H9 (cell line): ENCODE data around the gene CCDC3. TPM values are rescaled to one million over a fixed set of nuclear protein-coding genes. Genes with fewer than 3 reads are reported as not detected.

Experiments
- DNase-seq: peaks from one replicate; pipeline ENCODE4 v3.0.0-alpha.2; 2017
- H2AFZ ChIP-seq: one replicate; pipeline ENCODE4 v1.6.1; 2013; ENCODE audit warnings: mild to moderate bottlenecking, low read length, control low read depth, moderate library complexity
- H2AK5ac ChIP-seq: 2 replicates; pipeline ENCODE4 v1.6.1; 2013; ENCODE audit warnings: low read length, control low read depth, mixed read lengths; ENCODE audit not compliant: insufficient read length
- H2BK120ac ChIP-seq: one replicate; pipeline ENCODE4 v1.6.1; 2013; ENCODE audit warnings: low read depth, mild to moderate bottlenecking, low read length, control low read depth, inconsistent platforms; ENCODE audit not compliant: poor library complexity, severe bottlenecking
- H2BK12ac ChIP-seq: 2 replicates; pipeline ENCODE4 v1.6.1; 2013; ENCODE audit warnings: low read length, control low read depth, mixed read lengths, low read depth; ENCODE audit not compliant: insufficient read length
- H2BK15ac ChIP-seq: 2 replicates; pipeline ENCODE4 v1.6.1; 2013; ENCODE audit warnings: low read depth, low read length, control low read depth
- H2BK20ac ChIP-seq: one replicate; pipeline ENCODE4 v1.6.1; 2013; ENCODE audit warnings: low read depth, mild to moderate bottlenecking, low read length, control low read depth, inconsistent platforms; ENCODE audit not compliant: poor library complexity, severe bottlenecking
- H2BK5ac ChIP-seq: 2 replicates; pipeline ENCODE4 v1.6.1; 2013; ENCODE audit warnings: low read length, control low read depth, mixed read lengths; ENCODE audit not compliant: insufficient read length
- H3K14ac ChIP-seq: 2 replicates; pipeline ENCODE4 v1.6.1; 2013; ENCODE audit warnings: low read length, control low read depth; ENCODE audit not compliant: insufficient read depth
- H3K18ac ChIP-seq: 2 replicates; pipeline ENCODE4 v1.6.1; 2013; ENCODE audit warnings: low read depth, mild to moderate bottlenecking, mixed read lengths, low read length, control low read depth; ENCODE audit not compliant: insufficient read length
- H3K23ac ChIP-seq: 2 replicates; pipeline ENCODE4 v1.6.1; 2013; ENCODE audit warnings: low read length, control low read depth, mixed read lengths, low read depth; ENCODE audit not compliant: insufficient read length
- H3K23me2 ChIP-seq: 2 replicates; pipeline ENCODE4 v1.6.1; 2013; ENCODE audit warnings: low read depth, mild to moderate bottlenecking, mixed read lengths, low read length, control low read depth; ENCODE audit not compliant: insufficient read length, poor library complexity, severe bottlenecking
- H3K27ac ChIP-seq: 2 replicates; pipeline ENCODE4 v1.5.1; 2013; ENCODE audit warnings: low read length, control low read depth, mixed read lengths, low read depth; ENCODE audit not compliant: insufficient read length
- H3K27me3 ChIP-seq: 2 replicates; pipeline ENCODE4 v1.6.1; 2013; ENCODE audit warnings: low read length, control low read depth, inconsistent platforms; ENCODE audit not compliant: insufficient read depth
- H3K4ac ChIP-seq: 2 replicates; pipeline ENCODE4 v1.6.1; 2013; ENCODE audit warnings: low read depth, mild to moderate bottlenecking, control low read depth, inconsistent platforms, low read length, moderate library complexity
- H3K4me1 ChIP-seq: 2 replicates; pipeline ENCODE4 v1.6.1; 2013; ENCODE audit warnings: low read length, control low read depth, inconsistent platforms; ENCODE audit not compliant: insufficient read depth
- H3K4me2 ChIP-seq: 2 replicates; pipeline ENCODE4 v1.6.1; 2013; ENCODE audit warnings: low read length, control low read depth, mixed read lengths; ENCODE audit not compliant: insufficient read length, insufficient read depth
- H3K56ac ChIP-seq: 2 replicates; pipeline ENCODE4 v1.6.1; 2013; ENCODE audit warnings: low read depth, mild to moderate bottlenecking, mixed read lengths, low read length, control low read depth; ENCODE audit not compliant: insufficient read length
- H3K79me1 ChIP-seq: 2 replicates; pipeline ENCODE4 v1.6.1; 2013; ENCODE audit warnings: low read depth, mild to moderate bottlenecking, moderate library complexity, low read length, control low read depth, inconsistent platforms; ENCODE audit not compliant: insufficient read depth, poor library complexity, severe bottlenecking
- H3K79me2 ChIP-seq: 2 replicates; pipeline ENCODE4 v1.6.1; 2013; ENCODE audit warnings: low read length, control low read depth, inconsistent platforms; ENCODE audit not compliant: insufficient read depth
- H3K9ac ChIP-seq: 2 replicates; pipeline ENCODE4 v1.6.1; 2013; ENCODE audit warnings: low read length, control low read depth, mixed read lengths; ENCODE audit not compliant: insufficient read length; ENCODE audit errors: extremely low read depth
- H3K9me3 ChIP-seq: one replicate; pipeline ENCODE4 v1.6.1; 2013; ENCODE audit warnings: low read depth, low read length, inconsistent platforms; ENCODE audit not compliant: control insufficient read depth
- H3T11ph ChIP-seq: one replicate; pipeline ENCODE4 v1.6.1; 2013; ENCODE audit warnings: mild to moderate bottlenecking, low read length, control low read depth, inconsistent platforms
- H4K20me1 ChIP-seq: one replicate; pipeline ENCODE4 v1.6.1; 2013; ENCODE audit not compliant: control insufficient read depth, insufficient read length, insufficient read depth
- H4K5ac ChIP-seq: 2 replicates; pipeline ENCODE4 v1.6.1; 2013; ENCODE audit warnings: low read depth, mild to moderate bottlenecking, mixed read lengths, low read length, control low read depth; ENCODE audit not compliant: insufficient read length
- H4K8ac ChIP-seq: replicated peaks from 2 replicates; pipeline ENCODE4 v1.6.1; 2013; ENCODE audit warnings: low read length, control low read depth, mixed read lengths, low read depth; ENCODE audit not compliant: insufficient read length
- H4K91ac ChIP-seq: 2 replicates; pipeline ENCODE4 v1.6.1; 2013; ENCODE audit warnings: low read depth, mild to moderate bottlenecking, moderate library complexity, mixed read lengths, low read length, control low read depth; ENCODE audit not compliant: insufficient read length
- H3K27ac Mint-ChIP-seq, 3 experiments: 2 replicates in 2 of 3; 3 replicates in 1 of 3; pipeline ENCODE4 v1.8.0; 2020 to 2021; ENCODE audit warnings: mixed read lengths in 3 of 3, mild to moderate bottlenecking in 1 of 3, moderate library complexity in 1 of 3
- H3K27me3 Mint-ChIP-seq: 2 replicates; pipeline ENCODE4 v1.8.0; 2021; ENCODE audit warnings: low read depth, mild to moderate bottlenecking, moderate library complexity, mixed read lengths
- H3K36me3 Mint-ChIP-seq, 3 experiments: 2 replicates in 2 of 3; 3 replicates in 1 of 3; pipeline ENCODE4 v1.8.0; 2020 to 2021; ENCODE audit warnings: low read depth in 3 of 3, mixed read lengths in 3 of 3; ENCODE audit not compliant: insufficient read depth in 1 of 3
- H3K4me1 Mint-ChIP-seq, 2 experiments: 2 replicates each; pipeline ENCODE4 v1.8.0; 2020; ENCODE audit warnings: mixed read lengths in 2 of 2
- H3K4me3 Mint-ChIP-seq, 2 experiments: 2 replicates in 1 of 2; 3 replicates in 1 of 2; pipeline ENCODE4 v1.8.0; 2020 to 2021; ENCODE audit warnings: mild to moderate bottlenecking in 2 of 2, mixed read lengths in 2 of 2, moderate library complexity in 1 of 2
- H3K9me3 Mint-ChIP-seq, 2 experiments: 2 replicates in 1 of 2; 3 replicates in 1 of 2; pipeline ENCODE4 v1.8.0; 2020; ENCODE audit warnings: mild to moderate bottlenecking in 2 of 2, mixed read lengths in 2 of 2, moderate library complexity in 1 of 2
- WGBS: extraction: QIAGEN DNeasy Blood & Tissue Kit; methylation state at CpG from one replicate; pipeline ENCODE4 v1.1.7; 2013; ENCODE audit warnings: missing lambda C conversion rate, low lambda C conversion rate, mixed read lengths; ENCODE audit not compliant: insufficient read length; ENCODE audit errors: extremely low coverage; 5-methylcytosine and 5-hydroxymethylcytosine counted together
- total RNA-seq: library from RNA; stranded (reverse); gene quantifications from 2 replicates; pipeline ENCODE4 v1.2.1, GENCODE V29; 2021
- TF ChIP-seq, protein P1 (sequence below): fragments of 200-600 bp; sonication (generic); conservative IDR thresholded peaks from 3 replicates; pipeline ENCODE4 v1.8.0; 2021; ENCODE audit warnings: antibody characterized with exemption, mild to moderate bottlenecking

Gene CCDC3
- total RNA-seq, 1 experiment from 2014 or later, result 2.3 TPM

- TF ChIP-seq, protein P1, sequence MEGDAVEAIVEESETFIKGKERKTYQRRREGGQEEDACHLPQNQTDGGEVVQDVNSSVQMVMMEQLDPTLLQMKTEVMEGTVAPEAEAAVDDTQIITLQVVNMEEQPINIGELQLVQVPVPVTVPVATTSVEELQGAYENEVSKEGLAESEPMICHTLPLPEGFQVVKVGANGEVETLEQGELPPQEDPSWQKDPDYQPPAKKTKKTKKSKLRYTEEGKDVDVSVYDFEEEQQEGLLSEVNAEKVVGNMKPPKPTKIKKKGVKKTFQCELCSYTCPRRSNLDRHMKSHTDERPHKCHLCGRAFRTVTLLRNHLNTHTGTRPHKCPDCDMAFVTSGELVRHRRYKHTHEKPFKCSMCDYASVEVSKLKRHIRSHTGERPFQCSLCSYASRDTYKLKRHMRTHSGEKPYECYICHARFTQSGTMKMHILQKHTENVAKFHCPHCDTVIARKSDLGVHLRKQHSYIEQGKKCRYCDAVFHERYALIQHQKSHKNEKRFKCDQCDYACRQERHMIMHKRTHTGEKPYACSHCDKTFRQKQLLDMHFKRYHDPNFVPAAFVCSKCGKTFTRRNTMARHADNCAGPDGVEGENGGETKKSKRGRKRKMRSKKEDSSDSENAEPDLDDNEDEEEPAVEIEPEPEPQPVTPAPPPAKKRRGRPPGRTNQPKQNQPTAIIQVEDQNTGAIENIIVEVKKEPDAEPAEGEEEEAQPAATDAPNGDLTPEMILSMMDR, result no peak
- H3K9me3 Mint-ChIP-seq, result peaks cover 8 to 9% of the 10 kb centered on the region in 2 experiments; a peak in 4 of 5 replicates
- Histone ChIP-seq H3K23ac (no peak overlapping the region), H4K5ac (no peak overlapping the region), H2AFZ (no peak overlapping the region), H3K23me2 (no peaks in the 10 kb centered on the region), H3K18ac (no peak overlapping the region), H2BK20ac (no peak overlapping the region), H4K91ac (no peak overlapping the region), H3T11ph (no peak overlapping the region), H3K4ac (no peak overlapping the region), H3K9me3 (no peaks in the 10 kb centered on the region), H3K79me1 (no peaks in the 10 kb centered on the region), H3K79me2 (no peaks in the 10 kb centered on the region), H2BK120ac (no peak overlapping the region), H2AK5ac (no peak overlapping the region), H3K56ac (no peak overlapping the region), H4K20me1 (no peaks in the 10 kb centered on the region), H3K27me3 (no peaks in the 10 kb centered on the region), H3K14ac (no peak overlapping the region; the same call in 1 of the 2 replicates), H3K4me2 (no peak overlapping the region), H2BK5ac (no peak overlapping the region), H4K8ac (no peak overlapping the region), H2BK12ac (no peak overlapping the region), H3K27ac (no peak overlapping the region), H3K4me1 (no peaks in the 10 kb centered on the region; the same call in 1 of the 2 replicates), H3K9ac (no peak overlapping the region), H2BK15ac (peak overlapping the region; percentile 65; the same call in 1 of the 2 replicates)
- H3K36me3 Mint-ChIP-seq, result peaks cover 0 to 9% (median 3%) of the 10 kb centered on the region in 3 experiments; a peak in 2 of 7 replicates
- H3K4me1 Mint-ChIP-seq, result peaks cover 5 to 12% of the 10 kb centered on the region in 2 experiments
- no peak overlapping the region; a peak in 1 of 7 replicates for H3K27ac Mint-ChIP-seq
- no peak for DNase-seq
- no peaks in the 10 kb centered on the region for H3K27me3 Mint-ChIP-seq
- WGBS, result no CpG with 5 or more reads among the region's 2 CpGs
- no peak overlapping the region for H3K4me3 Mint-ChIP-seq
Observed at GRCh38 chr10:12972146-12972545, 29.4 kb downstream of the CCDC3 start.
